Limb (tissue), 2 donors: ENCODE results near the gene SH3RF1.
"Not testable (repeated sequence)": the region's sequence is repeated elsewhere in the genome, so short reads cannot be mapped to it uniquely, and the experiment has no call there.

Source experiments
- DNase-seq, 2 donors: peaks; one replicate each; pipeline ENCODE4 v3.0.0-alpha.2; 2016; ENCODE audit errors: extremely low spot score in 2 of 2

Gene SH3RF1

GRCh38 chr4:169202145-169202699, 68.5 kb downstream of the SH3RF1 start:
- DNase-seq: no peak

GRCh38 chr4:169201222-169202144, 69.3 kb downstream of the SH3RF1 start:
- peak in 1 of 2 donors; percentile 71 for DNase-seq

GRCh38 chr4:169200361-169201030, 70.3 kb downstream of the SH3RF1 start:
- DNase-seq: no peak

- DNase-seq: no peak
Observed at GRCh38 chr4:169199184-169199583, 71.6 kb downstream of the SH3RF1 start.

GRCh38 chr4:169198167-169198566, 72.6 kb downstream of the SH3RF1 start:
- DNase-seq: no peak

- not testable (repeated sequence) for DNase-seq
Observed at GRCh38 chr4:169197206-169197605, 73.5 kb downstream of the SH3RF1 start.

- no peak for DNase-seq
Observed at GRCh38 chr4:169195032-169195431, 75.7 kb downstream of the SH3RF1 start.

GRCh38 chr4:169189968-169190367, 80.8 kb downstream of the SH3RF1 start:
- DNase-seq: not testable (repeated sequence)

- no peak for DNase-seq
Observed at GRCh38 chr4:169189372-169189771, 81.4 kb downstream of the SH3RF1 start.

- no peak for DNase-seq
Observed at GRCh38 chr4:169188204-169188603, 82.6 kb downstream of the SH3RF1 start.

- no peak for DNase-seq
Observed at GRCh38 chr4:169185133-169185956, 85.4 kb downstream of the SH3RF1 start.

- DNase-seq: no peak
Observed at GRCh38 chr4:169184686-169185085, 86.1 kb downstream of the SH3RF1 start.

GRCh38 chr4:169184236-169184635, 86.5 kb downstream of the SH3RF1 start:
- DNase-seq: peak in 1 of 2 donors; percentile 50

GRCh38 chr4:169183581-169183980, 87.2 kb downstream of the SH3RF1 start:
- DNase-seq: no peak

GRCh38 chr4:169179609-169180521, 90.9 kb downstream of the SH3RF1 start:
- no peak for DNase-seq

GRCh38 chr4:169178092-169178491, 92.7 kb downstream of the SH3RF1 start:
- DNase-seq: not testable (repeated sequence)

- no peak for DNase-seq
Observed at GRCh38 chr4:169175476-169175875, 95.3 kb downstream of the SH3RF1 start.

GRCh38 chr4:169175035-169175434, 95.7 kb downstream of the SH3RF1 start:
- no peak for DNase-seq

- DNase-seq: no peak
Observed at GRCh38 chr4:169174247-169174646, 96.5 kb downstream of the SH3RF1 start.
